ENCODE results near the gene IRX5.

Gene IRX5

GRCh38 chr16:54939510-54940278, 9.0 kb downstream of the IRX5 start:
- no peak overlapping the region for H3K4me3 ChIP-seq (ENCODE audit: low read length)
- H3K9me2 ChIP-seq (replicated peaks; ENCODE audit: control insufficient read depth, low read length) = no peaks in the 10 kb centered on the region
- no peaks in the 10 kb centered on the region for H3K4me1 ChIP-seq (ENCODE audit: control insufficient read depth, low read length)
- H3K27me3 ChIP-seq (ENCODE audit: control insufficient read depth, low read length) = no peaks in the 10 kb centered on the region
- peaks cover 5% of the 10 kb centered on the region; the same call in 1 of the 2 replicates for H3K9me3 ChIP-seq (ENCODE audit: control insufficient read depth, insufficient read depth, low read length)
- no peak overlapping the region for H3K4me2 ChIP-seq (ENCODE audit: low read length)
- TF ChIP-seq EZH2phosphoT487 (IDR thresholded peaks at IDR 0.05; ENCODE audit: borderline replicate concordance, low read length) (no peak), CTCF (IDR thresholded peaks at IDR 0.05; ENCODE audit: low read depth, low read length, poor library complexity, severe bottlenecking) (no peak)
- no peaks in the 10 kb centered on the region for H3F3A ChIP-seq (ENCODE audit: control insufficient read depth, insufficient read depth)
- H3K36me3 ChIP-seq (ENCODE audit: control insufficient read depth, low read length) = no peaks in the 10 kb centered on the region
- no peaks in the 10 kb centered on the region for H3K79me2 ChIP-seq (ENCODE audit: control insufficient read depth, low read length)
- no peak overlapping the region for H3K27ac ChIP-seq (ENCODE audit: low read depth, low read length)
- H4K20me1 ChIP-seq (ENCODE audit: control insufficient read depth, insufficient read depth, low read depth, low read length) = no peaks in the 10 kb centered on the region

- Histone ChIP-seq H3K4me1 (ENCODE audit: control insufficient read depth, low read length) (no peaks in the 10 kb centered on the region), H3K79me2 (ENCODE audit: control insufficient read depth, low read length) (no peaks in the 10 kb centered on the region), H3K27ac (ENCODE audit: low read depth, low read length) (no peak overlapping the region), H3F3A (ENCODE audit: control insufficient read depth, insufficient read depth) (no peaks in the 10 kb centered on the region), H3K9me3 (ENCODE audit: control insufficient read depth, insufficient read depth, low read length) (peaks cover 5% of the 10 kb centered on the region; the same call in 1 of the 2 replicates), H3K36me3 (ENCODE audit: control insufficient read depth, low read length) (no peaks in the 10 kb centered on the region), H4K20me1 (ENCODE audit: control insufficient read depth, insufficient read depth, low read depth, low read length) (no peaks in the 10 kb centered on the region), H3K9me2 (replicated peaks; ENCODE audit: control insufficient read depth, low read length) (no peaks in the 10 kb centered on the region), H3K27me3 (ENCODE audit: control insufficient read depth, low read length) (no peaks in the 10 kb centered on the region), H3K4me2 (ENCODE audit: low read length) (no peak overlapping the region), H3K4me3 (ENCODE audit: low read length) (no peak overlapping the region)
- TF ChIP-seq EZH2phosphoT487 (IDR thresholded peaks at IDR 0.05; ENCODE audit: borderline replicate concordance, low read length) = no peak
- no peak for TF ChIP-seq CTCF (IDR thresholded peaks at IDR 0.05; ENCODE audit: low read depth, low read length, poor library complexity, severe bottlenecking)
Observed at GRCh38 chr16:54940279-54940604, 9.6 kb downstream of the IRX5 start.

- Histone ChIP-seq H3K36me3 (ENCODE audit: control insufficient read depth, low read length) (no peaks in the 10 kb centered on the region), H3K27ac (ENCODE audit: low read depth, low read length) (no peak overlapping the region), H3K9me2 (replicated peaks; ENCODE audit: control insufficient read depth, low read length) (no peaks in the 10 kb centered on the region), H3K4me1 (ENCODE audit: control insufficient read depth, low read length) (no peaks in the 10 kb centered on the region), H3K4me2 (ENCODE audit: low read length) (no peak overlapping the region), H3K9me3 (ENCODE audit: control insufficient read depth, insufficient read depth, low read length) (peaks cover 1% of the 10 kb centered on the region; the same call in 1 of the 2 replicates), H3F3A (ENCODE audit: control insufficient read depth, insufficient read depth) (no peaks in the 10 kb centered on the region), H4K20me1 (ENCODE audit: control insufficient read depth, insufficient read depth, low read depth, low read length) (no peaks in the 10 kb centered on the region), H3K79me2 (ENCODE audit: control insufficient read depth, low read length) (no peaks in the 10 kb centered on the region), H3K4me3 (ENCODE audit: low read length) (no peak overlapping the region), H3K27me3 (ENCODE audit: control insufficient read depth, low read length) (no peaks in the 10 kb centered on the region)
- TF ChIP-seq CTCF (IDR thresholded peaks at IDR 0.05; ENCODE audit: low read depth, low read length, poor library complexity, severe bottlenecking) = no peak
- TF ChIP-seq EZH2phosphoT487 (IDR thresholded peaks at IDR 0.05; ENCODE audit: borderline replicate concordance, low read length) = no peak
Observed at GRCh38 chr16:54942353-54942943, 11.8 kb downstream of the IRX5 start.
